GM15510 (cell line): ENCODE measurements around the gene POU6F2.

Experiments used
- POLR2A ChIP-seq: IDR thresholded peaks from 3 replicates; pipeline ENCODE4 v1.6.1; 2011; ENCODE audit warnings: borderline replicate concordance; ENCODE audit not compliant: insufficient read length; ENCODE audit errors: extremely low read depth

Gene POU6F2

GRCh38 chr7:38977685-38978084 is at the start of gene POU6F2:
Gene POU6F2 (plus strand): TSS chr7:38977909. CDS start chr7:38977954, 45 bp downstream.
- TF ChIP-seq POLR2A: no peak

GRCh38 chr7:38928506-38928905 is 49.2 kb upstream of the POU6F2 start:
- no peak for TF ChIP-seq POLR2A

GRCh38 chr7:38929460-38930171 is 48.1 kb upstream of the POU6F2 start:
- TF ChIP-seq POLR2A: no peak

DNA sequence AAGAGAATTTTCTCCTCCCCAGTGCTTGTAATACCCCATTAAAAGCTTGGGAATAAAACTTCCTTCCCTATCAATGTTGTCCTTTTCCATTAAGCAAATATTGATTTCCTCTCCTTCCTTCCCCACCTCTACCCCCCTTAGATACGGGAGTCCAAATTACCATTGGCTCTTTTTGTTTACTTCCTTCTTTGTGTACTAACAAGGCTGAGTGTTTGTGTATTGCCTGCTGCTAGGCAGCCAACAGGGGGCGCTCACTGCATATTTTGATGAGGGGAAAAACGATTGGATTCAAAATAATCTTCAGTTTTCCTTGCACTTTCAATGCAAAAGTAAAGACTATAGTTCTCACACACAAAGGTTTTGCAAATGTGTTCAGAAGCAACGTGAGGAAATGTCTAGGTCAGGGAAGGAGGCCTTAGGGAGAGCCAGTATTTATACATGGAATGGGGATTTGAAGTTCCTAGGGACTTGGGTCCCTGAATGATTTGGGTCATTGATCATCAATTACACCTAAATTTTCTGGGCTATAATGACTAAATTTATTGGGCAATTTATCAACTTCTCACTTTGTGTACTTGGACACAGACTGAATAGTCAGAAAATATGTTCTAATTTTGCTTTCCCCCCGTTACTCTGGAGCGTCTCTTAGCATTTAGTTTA is 45.1 kb upstream of the POU6F2 start:
- TF ChIP-seq POLR2A: no peak

- no peak for TF ChIP-seq POLR2A
Measured at GRCh38 chr7:38934051-38934450, 43.7 kb upstream of the POU6F2 start.

GRCh38 chr7:38934536-38934935 is 43.2 kb upstream of the POU6F2 start:
- TF ChIP-seq POLR2A: no peak

GRCh38 chr7:38936641-38937040 is 41.1 kb upstream of the POU6F2 start:
- TF ChIP-seq POLR2A: no peak

DNA sequence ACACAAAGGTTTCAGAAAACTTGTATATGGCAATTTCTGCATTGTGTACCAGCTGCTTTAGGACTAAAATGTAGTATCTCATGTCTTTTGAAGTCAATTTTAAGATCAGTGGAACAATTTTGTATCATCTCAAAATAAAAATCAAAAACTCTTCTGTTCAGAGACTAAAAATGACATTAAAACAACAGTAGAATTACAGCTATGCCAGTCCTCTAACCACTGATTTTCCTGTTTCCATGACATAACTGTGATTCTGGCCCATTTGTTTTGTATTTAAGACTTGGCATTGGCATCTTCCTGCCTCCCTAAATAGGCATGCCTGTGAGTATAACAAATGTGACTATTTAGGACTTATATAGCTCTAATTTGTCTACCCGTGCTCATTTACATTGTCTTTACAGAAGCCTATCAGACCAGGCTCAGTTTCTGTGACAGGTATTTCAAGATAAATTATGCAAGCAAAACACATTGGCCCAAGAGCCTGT is 39.7 kb upstream of the POU6F2 start:
- no peak for TF ChIP-seq POLR2A

DNA sequence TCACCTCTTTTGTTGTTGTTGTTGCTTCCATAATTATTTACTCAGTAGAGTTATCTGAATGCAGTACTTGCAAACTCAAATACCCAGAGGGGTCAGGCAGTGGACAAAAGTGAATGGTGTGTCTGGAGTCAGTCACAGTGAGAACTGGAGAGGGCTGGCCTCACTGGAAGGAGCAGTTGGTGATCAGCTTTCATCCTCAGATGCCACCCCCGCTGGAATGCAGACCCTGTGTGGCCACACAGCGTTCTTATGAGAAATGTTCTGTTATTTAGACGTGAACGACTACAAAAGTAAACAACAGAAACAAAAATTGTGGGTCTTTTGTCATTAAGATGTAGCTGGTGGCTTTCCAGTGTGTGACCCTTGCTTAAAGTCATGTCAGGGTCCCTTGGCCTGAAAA is 39.1 kb upstream of the POU6F2 start:
- TF ChIP-seq POLR2A: no peak

DNA sequence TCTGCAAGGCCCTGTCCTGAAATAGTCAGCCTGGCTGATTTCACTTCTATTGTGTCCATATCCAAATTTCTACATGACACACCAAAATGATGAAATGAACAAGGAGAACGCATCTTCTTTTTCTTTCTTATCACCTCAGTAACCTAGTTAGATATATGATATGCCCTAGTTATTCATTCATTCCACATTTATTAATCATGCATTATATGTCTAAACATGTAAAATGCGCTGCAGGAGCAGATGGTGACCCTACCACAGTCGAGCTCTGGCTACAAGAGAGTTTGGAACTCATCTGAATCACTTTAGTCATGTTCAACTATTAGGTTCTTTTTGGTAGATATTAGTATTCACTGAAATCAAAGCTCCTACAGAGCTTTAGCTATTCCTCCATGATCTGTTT is 36.9 kb upstream of the POU6F2 start:
- no peak for TF ChIP-seq POLR2A

GRCh38 chr7:38942431-38943051 is 35.2 kb upstream of the POU6F2 start:
- TF ChIP-seq POLR2A: no peak

GRCh38 chr7:38950309-38950708 is 27.4 kb upstream of the POU6F2 start:
- TF ChIP-seq POLR2A: no peak

DNA sequence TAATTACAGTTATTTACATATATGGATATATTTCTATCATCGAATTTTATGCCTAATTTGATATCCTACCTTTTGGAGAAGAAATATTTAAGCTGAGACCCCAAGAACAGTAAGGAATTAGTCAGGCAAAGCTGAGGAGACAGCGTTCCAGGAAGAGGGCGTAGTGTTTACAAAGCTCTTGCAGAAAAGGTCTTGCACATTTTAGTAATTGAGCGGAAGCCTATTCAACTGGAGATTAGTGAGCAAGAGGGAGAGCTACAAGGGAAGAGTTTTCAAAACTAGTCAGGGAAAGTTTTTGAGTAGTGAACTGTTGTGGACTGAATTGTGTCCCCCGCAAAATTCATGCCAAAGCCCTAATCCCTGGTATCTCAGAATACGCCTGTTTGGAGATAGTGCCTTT is 26.5 kb upstream of the POU6F2 start:
- TF ChIP-seq POLR2A: no peak

DNA sequence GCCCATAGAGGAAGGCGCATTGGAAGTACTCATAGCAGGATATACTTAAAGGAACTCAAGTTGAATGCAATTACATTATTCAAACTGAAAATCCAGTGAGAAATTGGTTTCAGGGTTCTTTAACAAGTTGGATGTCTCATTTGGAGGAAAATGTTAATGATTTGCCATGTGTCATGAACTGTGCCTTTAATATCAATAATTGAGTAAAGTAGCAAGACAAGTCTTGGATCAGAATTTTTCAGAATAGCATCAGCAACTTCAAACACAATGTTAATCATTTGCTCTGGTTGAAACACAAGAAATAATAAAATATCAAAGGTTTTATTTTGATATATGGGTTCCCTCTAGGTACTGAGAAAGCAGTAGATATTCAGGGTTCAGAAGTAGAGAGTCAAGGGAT is 24.5 kb upstream of the POU6F2 start:
- no peak for TF ChIP-seq POLR2A

GRCh38 chr7:38953971-38954370 is 23.7 kb upstream of the POU6F2 start:
- no peak for TF ChIP-seq POLR2A

- no peak for TF ChIP-seq POLR2A
Measured at GRCh38 chr7:38955892-38956291, 21.8 kb upstream of the POU6F2 start.
